H1 (cell line): ENCODE results near the gene TEX2. TPM values are rescaled to one million over a fixed set of nuclear protein-coding genes. Genes with fewer than 3 reads are reported as not detected.

Source experiments
- CHD7 ChIP-seq: fragments of 300-600 bp; sonication (generic); IDR thresholded peaks from 2 replicates; pipeline ENCODE4 v1.7.1; 2012; ENCODE audit warnings: low read length, moderate library complexity, mild to moderate bottlenecking, inconsistent platforms; ENCODE audit not compliant: insufficient replicate concordance
- NANOG ChIP-seq: IDR thresholded peaks from 2 replicates; pipeline ENCODE4 v1.6.1; 2011; ENCODE audit warnings: low read length, low read depth, mild to moderate bottlenecking, inconsistent platforms; ENCODE audit not compliant: insufficient read depth, poor library complexity, severe bottlenecking
- RBBP5 ChIP-seq: IDR thresholded peaks from 2 replicates; pipeline ENCODE4 v1.7.1; 2012; ENCODE audit warnings: low read depth, mild to moderate bottlenecking, inconsistent platforms, low read length, moderate library complexity, borderline replicate concordance
- SIRT6 ChIP-seq: IDR thresholded peaks from one replicate; pipeline ENCODE4 v1.7.1; 2012; ENCODE audit warnings: low read length, inconsistent platforms
- polyA plus RNA-seq, 7 experiments: library from polyadenylated mRNA; depleted of rRNA in 3 of 7; stranded (reverse) in 5 of 7; unstranded in 2 of 7; fragments of >200 nt in 5 of 7; fragments of 200-250 nt in 2 of 7; gene quantifications; 1 replicate in 5 of 7; 2 replicates in 1 of 7; 4 replicates in 1 of 7; pipeline versions ENCODE4 v1.2.1 to v1.2.3, GENCODE V29; 2011 to 2013; ENCODE audit warnings: missing spikeins in 2 of 7, mixed read lengths in 2 of 7
- total RNA-seq: library from RNA; stranded (reverse); fragmentation: NEBNext Ultra II Directional; extraction: Animal tissue kit (Norgen Biotek cat#: 25700); gene quantifications from 2 replicates; pipeline ENCODE4 v1.2.1, GENCODE V29; 2021

TEX2 gene
- total and polyA plus RNA-seq, 2 of the 8 experiments (the other 6 are each of a cell fraction or from before 2014, with no cell fraction given): 6.1 to 15.6 TPM

GRCh38 chr17:64174686-64175456 lies 88.2 kb downstream of the TEX2 start (continued):
- TF ChIP-seq CHD7: no peak
- no peak for TF ChIP-seq RBBP5
- TF ChIP-seq SIRT6: no peak
- TF ChIP-seq NANOG: no peak
